ENCODE measurements around the gene ADPRHL1.

The ADPRHL1 gene

GRCh38 chr13:113414335-113414734 lies 39.0 kb downstream of the ADPRHL1 start:
- DNase-seq = no peak

GRCh38 chr13:113413898-113414282 lies 39.4 kb downstream of the ADPRHL1 start:
- no peak for DNase-seq

GRCh38 chr13:113413178-113413897 lies 40.0 kb downstream of the ADPRHL1 start:
- DNase-seq = no peak

GRCh38 chr13:113412440-113412839 lies 40.8 kb downstream of the ADPRHL1 start:
- DNase-seq = no peak

GRCh38 chr13:113411216-113412023 lies 41.9 kb downstream of the ADPRHL1 start:
- peak; percentile 93 for DNase-seq

- peak; percentile 92 for DNase-seq
Observed at GRCh38 chr13:113410472-113411201, 42.7 kb downstream of the ADPRHL1 start.

GRCh38 chr13:113408562-113408961 lies 44.7 kb downstream of the ADPRHL1 start:
- DNase-seq = no peak

- no peak for DNase-seq
Observed at GRCh38 chr13:113407531-113408393, 45.5 kb downstream of the ADPRHL1 start.

- no peak for DNase-seq
Observed at GRCh38 chr13:113407103-113407530, 46.2 kb downstream of the ADPRHL1 start.

- no peak for DNase-seq
Observed at GRCh38 chr13:113406321-113407102, 46.8 kb downstream of the ADPRHL1 start.

GRCh38 chr13:113405481-113406300 lies 47.6 kb downstream of the ADPRHL1 start:
- no peak for DNase-seq

- DNase-seq = no peak
Observed at GRCh38 chr13:113404723-113405471, 48.4 kb downstream of the ADPRHL1 start.

GRCh38 chr13:113404366-113404722 lies 48.9 kb downstream of the ADPRHL1 start:
- no peak for DNase-seq

GRCh38 chr13:113403255-113404104 lies 49.8 kb downstream of the ADPRHL1 start:
- DNase-seq = no peak

- DNase-seq = no peak
Observed at GRCh38 chr13:113402471-113403254, 50.6 kb downstream of the ADPRHL1 start.

- DNase-seq = no peak
Observed at GRCh38 chr13:113401452-113402415, 51.6 kb downstream of the ADPRHL1 start.
